ENCODE data around the gene IGFL2. TPM values are rescaled to one million over a fixed set of nuclear protein-coding genes. Genes with fewer than 3 reads are reported as not detected.

IGFL2 gene
- polyA plus RNA-seq, 1 of the 3 experiments (the other 2 are of a cell fraction), result 0.23 TPM

DNA sequence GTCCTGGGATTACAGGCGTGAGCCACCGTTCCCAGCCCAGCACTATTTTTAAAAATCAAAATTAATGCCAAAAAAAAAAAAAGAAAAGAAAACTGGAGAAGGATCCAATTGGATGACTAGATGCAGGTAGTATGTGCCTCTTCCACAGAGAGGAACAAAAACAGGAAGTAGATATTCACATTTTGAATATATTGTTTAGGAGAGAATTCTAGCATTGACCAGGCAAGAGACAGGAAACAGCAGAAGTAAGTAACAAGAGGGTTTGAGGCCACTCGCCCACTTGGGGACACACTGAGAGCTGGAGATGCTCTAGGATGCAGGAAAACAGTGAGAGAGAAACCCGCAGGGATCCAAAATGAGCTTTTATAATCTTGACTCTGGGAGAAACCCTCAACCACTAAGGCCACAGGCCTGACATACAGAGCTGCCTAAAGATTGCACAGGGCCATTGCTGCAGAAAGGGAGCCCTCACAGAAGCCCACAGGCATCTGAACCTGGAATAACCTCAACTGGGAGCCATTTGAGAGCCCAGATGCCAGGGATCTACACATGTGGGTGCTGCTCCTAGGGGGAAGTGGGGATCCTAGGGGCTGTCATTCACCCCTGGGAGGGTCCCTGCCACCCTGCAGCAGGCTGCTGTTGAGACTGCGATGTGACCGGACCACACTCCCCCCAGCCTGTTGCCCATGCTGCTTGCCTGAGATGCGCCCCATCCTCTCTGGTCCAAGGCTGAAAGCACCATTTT is 28.2 kb downstream of the IGFL2 start:
- H3K79me2 ChIP-seq (ENCODE audit: insufficient read depth), result peaks cover 52% of the 10 kb centered on the region
- H3K9me2 ChIP-seq, result no peaks in the 10 kb centered on the region
- TF ChIP-seq NFIC (IDR thresholded peaks at IDR 0.05; ENCODE audit: borderline replicate concordance), result no peak
- TF ChIP-seq, protein P1, sequence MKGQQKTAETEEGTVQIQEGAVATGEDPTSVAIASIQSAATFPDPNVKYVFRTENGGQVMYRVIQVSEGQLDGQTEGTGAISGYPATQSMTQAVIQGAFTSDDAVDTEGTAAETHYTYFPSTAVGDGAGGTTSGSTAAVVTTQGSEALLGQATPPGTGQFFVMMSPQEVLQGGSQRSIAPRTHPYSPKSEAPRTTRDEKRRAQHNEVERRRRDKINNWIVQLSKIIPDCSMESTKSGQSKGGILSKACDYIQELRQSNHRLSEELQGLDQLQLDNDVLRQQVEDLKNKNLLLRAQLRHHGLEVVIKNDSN (IDR thresholded peaks at IDR 0.05; ENCODE audit: borderline replicate concordance, low read depth), result no peak
- TF ChIP-seq RFX5 (IDR thresholded peaks at IDR 0.05; ENCODE audit: low read length), result no peak
- TF ChIP-seq MAX (IDR thresholded peaks at IDR 0.05; ENCODE audit: low read depth), result no peak
- no peak for TF ChIP-seq FOSL2 (IDR thresholded peaks at IDR 0.05; ENCODE audit: borderline replicate concordance, low read depth)
- no peak for TF ChIP-seq JUND (IDR thresholded peaks at IDR 0.05)
- TF ChIP-seq ZBTB33 (IDR thresholded peaks at IDR 0.05; ENCODE audit: borderline replicate concordance, low read depth), result no peak
- TF ChIP-seq EZH2phosphoT487 (IDR thresholded peaks at IDR 0.05; ENCODE audit: borderline replicate concordance, low read depth), result no peak
- no peak for TF ChIP-seq ELF1 (IDR thresholded peaks at IDR 0.05)
- no peak overlapping the region for H3K9ac ChIP-seq
- H3K27ac ChIP-seq (ENCODE audit: low read depth in 2 of 2, low read length in 1 of 2), result no peak overlapping the region
- peaks cover 0 to 53% of the 10 kb centered on the region in 2 experiments for H3K36me3 ChIP-seq (replicated peaks in 1 of 2; ENCODE audit: control insufficient read depth in 1 of 2, insufficient read depth in 2 of 2, low read length in 1 of 2)
- H2AFZ ChIP-seq (ENCODE audit: low read depth), result no peak overlapping the region
- H3F3A ChIP-seq (replicated peaks; ENCODE audit: insufficient read depth), result peaks cover 14% of the 10 kb centered on the region
- DNase-seq, result no peak
- H4K20me1 ChIP-seq (ENCODE audit: insufficient read depth), result no peaks in the 10 kb centered on the region
- 59% methylated on average over 4 of the region's 7 CpGs for WGBS (ENCODE audit: low lambda C conversion rate)
- H3K9me3 ChIP-seq, result no peaks in the 10 kb centered on the region
- H3K27me3 ChIP-seq (ENCODE audit: insufficient read depth), result no peaks in the 10 kb centered on the region
- CTCF ChIA-PET, result interaction anchor here (1.1 to 3.4 kb wide), 5 partner anchors 8 to 148 kb away, joined by 3 to 16 read pairs (median 5); no protein-coding TSS in a partner anchor
- H3K4me3 ChIP-seq (ENCODE audit: low read depth in 2 of 2, low read length in 1 of 2), result 0 out of 4 replicates have a peak overlapping the region, but pooled peaks of 1 of the 2 experiments have one; percentile 12
- peak overlapping the region; percentile 32; the same call in 1 of the 2 replicates for H3K4me2 ChIP-seq
- 0 out of 4 replicates have a peak, but pooled peaks cover 0 to 4% of the 10 kb centered on the region in 2 experiments for H3K4me1 ChIP-seq (ENCODE audit: control insufficient read depth in 1 of 2, insufficient read depth in 2 of 2, low read depth in 1 of 2, low read length in 1 of 2)
- POLR2A ChIA-PET, result no interaction called here

DNA sequence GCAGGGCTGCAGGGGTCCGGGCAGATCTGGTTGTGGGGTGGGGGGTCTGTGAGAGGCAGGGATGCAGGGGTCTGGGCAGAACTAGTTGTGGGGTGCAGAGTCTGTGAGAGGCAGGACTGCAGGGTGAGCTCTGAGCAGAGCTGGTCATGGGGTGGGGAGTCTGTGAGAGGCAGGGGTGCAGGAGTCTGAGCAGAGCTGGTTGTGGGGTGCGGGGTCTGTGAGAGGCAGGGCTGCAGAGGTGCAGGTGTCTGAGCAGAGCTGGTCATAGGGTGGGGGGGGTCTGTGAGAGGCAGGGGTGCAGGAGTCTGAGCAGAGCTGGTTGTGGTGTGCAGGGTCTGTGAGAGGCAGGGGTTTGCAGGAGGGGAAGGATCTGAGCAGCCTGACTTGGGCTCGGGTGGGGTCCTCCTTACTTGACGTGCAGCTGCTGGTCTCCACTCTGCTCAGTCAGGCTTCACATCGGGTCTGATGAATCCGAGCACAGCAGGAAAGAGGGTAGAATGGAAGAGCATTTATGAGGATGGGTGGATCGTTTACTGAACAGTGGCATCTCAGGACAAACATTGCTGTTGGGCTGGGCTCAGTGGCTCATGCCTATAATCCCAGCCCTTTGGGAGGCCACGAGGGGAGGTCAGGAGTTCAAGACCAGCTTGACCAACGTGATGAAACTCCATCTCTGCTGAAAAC is 31.2 kb downstream of the IGFL2 start:
- Histone ChIP-seq H3K36me3 (replicated peaks in 1 of 2; ENCODE audit: control insufficient read depth in 1 of 2, insufficient read depth in 2 of 2, low read length in 1 of 2) (peaks cover 0 to 23% of the 10 kb centered on the region in 2 experiments), H3K4me1 (ENCODE audit: control insufficient read depth in 1 of 2, insufficient read depth in 2 of 2, low read depth in 1 of 2, low read length in 1 of 2) (peaks cover 0 to 12% of the 10 kb centered on the region in 2 experiments; a peak in 1 of 4 replicates), H3K27ac (ENCODE audit: low read depth in 2 of 2, low read length in 1 of 2) (peak overlapping the region in 1 of 2 experiments; percentile 96; a peak in 1 of 4 replicates), H3K9me2 (no peaks in the 10 kb centered on the region), H3F3A (replicated peaks; ENCODE audit: insufficient read depth) (peaks cover 31% of the 10 kb centered on the region), H2AFZ (ENCODE audit: low read depth) (no peak overlapping the region), H3K27me3 (ENCODE audit: insufficient read depth) (no peaks in the 10 kb centered on the region), H4K20me1 (ENCODE audit: insufficient read depth) (no peaks in the 10 kb centered on the region), H3K4me2 (peak overlapping the region; percentile 85), H3K9ac (peak overlapping the region; percentile 78), H3K4me3 (ENCODE audit: low read depth in 2 of 2, low read length in 1 of 2) (peak overlapping the region in 1 of 2 experiments; percentile 74; a peak in 2 of 4 replicates), H3K79me2 (ENCODE audit: insufficient read depth) (peaks cover 52% of the 10 kb centered on the region), H3K9me3 (no peaks in the 10 kb centered on the region)
- ChIA-PET POLR2A (no interaction called here), CTCF (interaction anchor here (0.7 to 1.8 kb wide), 6 partner anchors 10 to 150 kb away, joined by 3 to 7 read pairs (median 3); no protein-coding TSS in a partner anchor)
- TF ChIP-seq, protein P2, sequence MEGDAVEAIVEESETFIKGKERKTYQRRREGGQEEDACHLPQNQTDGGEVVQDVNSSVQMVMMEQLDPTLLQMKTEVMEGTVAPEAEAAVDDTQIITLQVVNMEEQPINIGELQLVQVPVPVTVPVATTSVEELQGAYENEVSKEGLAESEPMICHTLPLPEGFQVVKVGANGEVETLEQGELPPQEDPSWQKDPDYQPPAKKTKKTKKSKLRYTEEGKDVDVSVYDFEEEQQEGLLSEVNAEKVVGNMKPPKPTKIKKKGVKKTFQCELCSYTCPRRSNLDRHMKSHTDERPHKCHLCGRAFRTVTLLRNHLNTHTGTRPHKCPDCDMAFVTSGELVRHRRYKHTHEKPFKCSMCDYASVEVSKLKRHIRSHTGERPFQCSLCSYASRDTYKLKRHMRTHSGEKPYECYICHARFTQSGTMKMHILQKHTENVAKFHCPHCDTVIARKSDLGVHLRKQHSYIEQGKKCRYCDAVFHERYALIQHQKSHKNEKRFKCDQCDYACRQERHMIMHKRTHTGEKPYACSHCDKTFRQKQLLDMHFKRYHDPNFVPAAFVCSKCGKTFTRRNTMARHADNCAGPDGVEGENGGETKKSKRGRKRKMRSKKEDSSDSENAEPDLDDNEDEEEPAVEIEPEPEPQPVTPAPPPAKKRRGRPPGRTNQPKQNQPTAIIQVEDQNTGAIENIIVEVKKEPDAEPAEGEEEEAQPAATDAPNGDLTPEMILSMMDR (IDR thresholded peaks at IDR 0.05), result no peak
- 26% methylated on average over 9 of the region's 9 CpGs for WGBS (ENCODE audit: low lambda C conversion rate)
- DNase-seq, result no peak
